IPS-18c (cell line): ENCODE results near the gene DDX51.
"Not testable (repeated sequence)": the region's sequence is repeated elsewhere in the genome, so short reads cannot be mapped to it uniquely, and the experiment has no call there.

ENCODE experiments used
- H3K4me3 ChIP-seq: 2 replicates; pipeline ENCODE4 v1.7.0; 2013; ENCODE audit warnings: low read depth, mild to moderate bottlenecking, low read length, moderate library complexity; ENCODE audit not compliant: insufficient read depth
- H3K9me3 ChIP-seq: one replicate; pipeline ENCODE4 v1.6.1; 2013; ENCODE audit warnings: mild to moderate bottlenecking, low read length, moderate library complexity; ENCODE audit not compliant: control insufficient read depth, insufficient read depth

DDX51 gene

GRCh38 chr12:132137483-132138125 is 6.5 kb downstream of the DDX51 start:
- Histone ChIP-seq H3K4me3 (no peak overlapping the region), H3K9me3 (no peaks in the 10 kb centered on the region)

- H3K4me3 ChIP-seq, H3K9me3 ChIP-seq: not testable (repeated sequence)
These were observed 7.9 kb downstream of the DDX51 start for GRCh38 chr12:132136226-132136625.

GRCh38 chr12:132134653-132135183 is 9.4 kb downstream of the DDX51 start:
- not testable (repeated sequence) for H3K4me3 ChIP-seq, H3K9me3 ChIP-seq

- H3K9me3 ChIP-seq, result peaks cover 8% of the 10 kb centered on the region
These were observed 10.0 kb downstream of the DDX51 start for GRCh38 chr12:132133952-132134652.

GRCh38 chr12:132132609-132133430 is 11.3 kb downstream of the DDX51 start:
- Histone ChIP-seq H3K4me3 (no peak overlapping the region), H3K9me3 (peaks cover 9% of the 10 kb centered on the region)

More at GRCh38 chr12:132133952-132134652, 10.0 kb downstream of the DDX51 start:
- H3K4me3 ChIP-seq, result no peak overlapping the region

GRCh38 chr12:132131952-132132351 is 12.2 kb downstream of the DDX51 start:
- Histone ChIP-seq H3K4me3 (no peak overlapping the region), H3K9me3 (peaks cover 9% of the 10 kb centered on the region)

- no peak overlapping the region for H3K4me3 ChIP-seq
- peaks cover 9% of the 10 kb centered on the region for H3K9me3 ChIP-seq
These were observed 12.9 kb downstream of the DDX51 start for GRCh38 chr12:132131229-132131628.

GRCh38 chr12:132130690-132131089 is 13.4 kb downstream of the DDX51 start:
- peaks cover 9% of the 10 kb centered on the region for H3K9me3 ChIP-seq

GRCh38 chr12:132129007-132129406 is 15.1 kb downstream of the DDX51 start:
- peaks cover 9% of the 10 kb centered on the region for H3K9me3 ChIP-seq
- no peak overlapping the region for H3K4me3 ChIP-seq

More at GRCh38 chr12:132130690-132131089, 13.4 kb downstream of the DDX51 start:
- H3K4me3 ChIP-seq, result no peak overlapping the region

GRCh38 chr12:132127041-132127440 is 17.1 kb downstream of the DDX51 start:
- Histone ChIP-seq H3K9me3 (peaks cover 9% of the 10 kb centered on the region), H3K4me3 (no peak overlapping the region)

- no peak overlapping the region for H3K4me3 ChIP-seq
- H3K9me3 ChIP-seq, result peaks cover 4% of the 10 kb centered on the region
These were observed 18.4 kb downstream of the DDX51 start for GRCh38 chr12:132125736-132126135.

GRCh38 chr12:132124766-132125425 is 19.2 kb downstream of the DDX51 start:
- Histone ChIP-seq H3K4me3 (no peak overlapping the region), H3K9me3 (peaks cover 3% of the 10 kb centered on the region)

- H3K9me3 ChIP-seq, result peaks cover 2% of the 10 kb centered on the region
- no peak overlapping the region for H3K4me3 ChIP-seq
These were observed 20.0 kb downstream of the DDX51 start for GRCh38 chr12:132123970-132124765.

GRCh38 chr12:132121283-132121682 is 22.8 kb downstream of the DDX51 start:
- Histone ChIP-seq H3K4me3 (no peak overlapping the region), H3K9me3 (no peaks in the 10 kb centered on the region)

GRCh38 chr12:132118876-132119275 is 25.2 kb downstream of the DDX51 start:
- Histone ChIP-seq H3K4me3 (no peak overlapping the region), H3K9me3 (no peaks in the 10 kb centered on the region)

- H3K4me3 ChIP-seq, result no peak overlapping the region
- H3K9me3 ChIP-seq, result no peaks in the 10 kb centered on the region
These were observed 26.6 kb downstream of the DDX51 start for GRCh38 chr12:132117558-132117875.
